IMR-90 (cell line): Measurements from ENCODE around the gene RANBP9. TPM values are rescaled to one million over a fixed set of nuclear protein-coding genes. Genes with fewer than 3 reads are reported as not detected.

Experiments
- ATAC-seq: fragments of 200-7000 bp; cut with Tn5 transposase; 2 replicates; pipeline ENCODE4 v1.9.1; 2020; ENCODE audit warnings: low read depth, mild to moderate bottlenecking, moderate library complexity
- BruUV-seq: library from RNA; stranded (reverse); fragments of 400-500 nt; replicated peaks from 2 replicates; lab custom pipeline; 2021; lab: Mats Ljungman, UMichigan
- CTCF ChIA-PET: fragments of 300-600 bp; formaldehyde crosslinking; extraction: SDS; loops from one replicate; lab custom pipeline; 2021; ENCODE audit warnings: antibody characterized with exemption; lab: Yijun Ruan, JAX
- POLR2A ChIA-PET: fragments of 300-600 bp; sonication (Branson Sonifier 250); formaldehyde crosslinking; loops from one replicate; lab custom pipeline; 2022; ENCODE audit warnings: antibody characterized with exemption; ENCODE audit not compliant: unreplicated experiment; lab: Charles Lee
- DNase-seq: peaks from one replicate; pipeline ENCODE4 v3.0.0; 2013
- H2AFZ ChIP-seq: replicated peaks from 2 replicates; pipeline ENCODE3; 2013; ENCODE audit warnings: low read length, mild to moderate bottlenecking; ENCODE audit not compliant: poor library complexity
- H2AK5ac ChIP-seq: 2 replicates; pipeline ENCODE4 v1.6.1; 2013; ENCODE audit warnings: low read depth, low read length, inconsistent platforms
- H2AK9ac ChIP-seq: replicated peaks from 2 replicates; pipeline ENCODE3; 2013; ENCODE audit warnings: mild to moderate bottlenecking, low read depth, low read length, moderate library complexity; ENCODE audit not compliant: poor library complexity
- H2BK120ac ChIP-seq: 2 replicates; pipeline ENCODE4 v1.6.1; 2013; ENCODE audit warnings: low read depth, low read length, inconsistent platforms
- H2BK15ac ChIP-seq: 3 replicates; pipeline ENCODE4 v1.6.1; 2013; ENCODE audit warnings: low read depth, low read length, inconsistent platforms
- H2BK20ac ChIP-seq: 2 replicates; pipeline ENCODE4 v1.6.1; 2013; ENCODE audit warnings: low read depth, mild to moderate bottlenecking, inconsistent platforms, low read length, moderate library complexity
- H2BK5ac ChIP-seq: 2 replicates; pipeline ENCODE4 v1.6.1; 2013; ENCODE audit warnings: mild to moderate bottlenecking, low read depth, low read length, inconsistent platforms; ENCODE audit not compliant: poor library complexity, severe bottlenecking
- H3K14ac ChIP-seq: replicated peaks from 2 replicates; pipeline ENCODE4 v1.6.1; 2013; ENCODE audit warnings: low read depth, low read length, inconsistent platforms
- H3K18ac ChIP-seq: 2 replicates; pipeline ENCODE4 v1.6.1; 2013; ENCODE audit warnings: low read depth, low read length, control low read depth
- H3K23ac ChIP-seq: 2 replicates; pipeline ENCODE4 v1.6.1; 2013; ENCODE audit warnings: low read depth, low read length, inconsistent platforms
- H3K27ac ChIP-seq: 2 replicates; pipeline ENCODE4 v1.5.1; 2013; ENCODE audit warnings: mild to moderate bottlenecking, control low read depth, low read length; ENCODE audit not compliant: insufficient read depth
- H3K27me3 ChIP-seq: 2 replicates; pipeline ENCODE4 v1.6.1; 2013; ENCODE audit warnings: low read length; ENCODE audit not compliant: control insufficient read depth, insufficient read depth
- H3K36me3 ChIP-seq: 2 replicates; pipeline ENCODE4 v1.6.1; 2013; ENCODE audit warnings: low read length, mixed read lengths; ENCODE audit not compliant: control insufficient read depth, insufficient read depth
- H3K4ac ChIP-seq: 2 replicates; pipeline ENCODE4 v1.6.1; 2013; ENCODE audit warnings: low read depth, low read length, inconsistent platforms
- H3K4me1 ChIP-seq: 2 replicates; pipeline ENCODE4 v1.6.1; 2013; ENCODE audit warnings: low read length, mixed read lengths; ENCODE audit not compliant: control insufficient read depth, insufficient read depth
- H3K4me2 ChIP-seq: 2 replicates; pipeline ENCODE4 v1.6.1; 2013; ENCODE audit warnings: low read depth, mild to moderate bottlenecking, control low read depth, low read length, moderate library complexity
- H3K4me3 ChIP-seq: 2 replicates; pipeline ENCODE4 v1.5.1; 2013; ENCODE audit warnings: low read depth, mild to moderate bottlenecking, control low read depth, low read length, moderate library complexity; ENCODE audit not compliant: insufficient read depth
- H3K56ac ChIP-seq: 2 replicates; pipeline ENCODE4 v1.6.1; 2013; ENCODE audit warnings: low read length, inconsistent platforms; ENCODE audit not compliant: insufficient read depth; ENCODE audit errors: extremely low read depth
- H3K79me1 ChIP-seq, 2 experiments: 2 replicates each; pipeline ENCODE4 v1.6.1; 2013; ENCODE audit warnings: low read length in 2 of 2, inconsistent platforms in 1 of 2, low read depth in 1 of 2
- H3K9ac ChIP-seq: 2 replicates; pipeline ENCODE4 v1.6.1; 2013; ENCODE audit warnings: low read depth, low read length, control low read depth
- H3K9me1 ChIP-seq: 2 replicates; pipeline ENCODE4 v1.6.1; 2013; ENCODE audit warnings: low read length, inconsistent platforms; ENCODE audit not compliant: insufficient read depth
- H3K9me3 ChIP-seq: 2 replicates; pipeline ENCODE4 v1.6.1; 2013; ENCODE audit warnings: low read length; ENCODE audit not compliant: control insufficient read depth, insufficient read depth
- H4K20me1 ChIP-seq: 2 replicates; pipeline ENCODE4 v1.6.1; 2013; ENCODE audit warnings: low read length, inconsistent platforms; ENCODE audit not compliant: insufficient read depth
- H4K5ac ChIP-seq: 2 replicates; pipeline ENCODE4 v1.6.1; 2013; ENCODE audit warnings: mild to moderate bottlenecking, low read depth, low read length, control low read depth
- H4K8ac ChIP-seq, 2 experiments: 2 replicates each; pipeline ENCODE4 v1.6.1; 2013; ENCODE audit warnings: low read depth in 2 of 2, low read length in 2 of 2, control low read depth in 1 of 2, inconsistent platforms in 1 of 2
- H4K91ac ChIP-seq: 2 replicates; pipeline ENCODE4 v1.6.1; 2013; ENCODE audit warnings: low read depth, low read length, inconsistent platforms; ENCODE audit not compliant: insufficient read depth
- CEBPB ChIP-seq: IDR thresholded peaks from 2 replicates; pipeline ENCODE4 v1.6.1; 2012; ENCODE audit warnings: low read depth, low read length, improper control_type of control experiment
- POLR2A ChIP-seq: IDR thresholded peaks from 2 replicates; pipeline ENCODE4 v1.6.1; 2012; ENCODE audit warnings: mild to moderate bottlenecking, low read depth, low read length
- WGBS, 2 experiments: methylation state at CpG; one replicate each; pipeline versions ENCODE4 v1.1.5 to v1.1.7; 2013; ENCODE audit warnings: missing lambda C conversion rate in 2 of 2; ENCODE audit not compliant: insufficient read length in 1 of 2; ENCODE audit errors: extremely low coverage in 2 of 2; 5-methylcytosine and 5-hydroxymethylcytosine counted together
- dilution Hi-C: fragments of 300-500 bp; cut with HindIII; formaldehyde crosslinking; loops from one replicate; pipeline ENCODE4 v1.14.3; 2018; ENCODE audit warnings: low sequenced_read_pairs; ENCODE audit not compliant: unreplicated experiment
- in situ Hi-C: fragments of 300-500 bp; cut with MboI; formaldehyde crosslinking; loops from 3 replicates; pipeline ENCODE4 v1.14.3; 2019; ENCODE audit warnings: low sequenced_read_pairs, inconsistent platforms, mixed read lengths
- intact Hi-C: fragments of 100-400 bp; cut with micrococcal nuclease; formaldehyde crosslinking; loops from 2 replicates; pipeline ENCODE4 v1.10.0; 2022
- polyA plus RNA-seq, 3 experiments: library from polyadenylated mRNA; depleted of rRNA; stranded (reverse); fragments of >200 nt; gene quantifications; 2 replicates each; pipeline ENCODE4 v1.2.3, GENCODE V29; 2012; ENCODE audit warnings: low replicate concordance in 1 of 3
- total RNA-seq: library from RNA; depleted of rRNA; stranded (reverse); fragments of >200 nt; gene quantifications from 2 replicates; pipeline ENCODE4 v1.2.3, GENCODE V29; 2012
- TF ChIP-seq, protein P1 (sequence below): fragments of 150-350 bp; IDR thresholded peaks from 2 replicates; pipeline ENCODE4 v1.6.1; 2016; ENCODE audit warnings: low read depth, mild to moderate bottlenecking, low read length, moderate library complexity, borderline replicate concordance

RANBP9 gene
- total and polyA plus RNA-seq, 2 of the 4 experiments (the other 2 are of a cell fraction) = 17.7 to 27.8 TPM

DNA sequence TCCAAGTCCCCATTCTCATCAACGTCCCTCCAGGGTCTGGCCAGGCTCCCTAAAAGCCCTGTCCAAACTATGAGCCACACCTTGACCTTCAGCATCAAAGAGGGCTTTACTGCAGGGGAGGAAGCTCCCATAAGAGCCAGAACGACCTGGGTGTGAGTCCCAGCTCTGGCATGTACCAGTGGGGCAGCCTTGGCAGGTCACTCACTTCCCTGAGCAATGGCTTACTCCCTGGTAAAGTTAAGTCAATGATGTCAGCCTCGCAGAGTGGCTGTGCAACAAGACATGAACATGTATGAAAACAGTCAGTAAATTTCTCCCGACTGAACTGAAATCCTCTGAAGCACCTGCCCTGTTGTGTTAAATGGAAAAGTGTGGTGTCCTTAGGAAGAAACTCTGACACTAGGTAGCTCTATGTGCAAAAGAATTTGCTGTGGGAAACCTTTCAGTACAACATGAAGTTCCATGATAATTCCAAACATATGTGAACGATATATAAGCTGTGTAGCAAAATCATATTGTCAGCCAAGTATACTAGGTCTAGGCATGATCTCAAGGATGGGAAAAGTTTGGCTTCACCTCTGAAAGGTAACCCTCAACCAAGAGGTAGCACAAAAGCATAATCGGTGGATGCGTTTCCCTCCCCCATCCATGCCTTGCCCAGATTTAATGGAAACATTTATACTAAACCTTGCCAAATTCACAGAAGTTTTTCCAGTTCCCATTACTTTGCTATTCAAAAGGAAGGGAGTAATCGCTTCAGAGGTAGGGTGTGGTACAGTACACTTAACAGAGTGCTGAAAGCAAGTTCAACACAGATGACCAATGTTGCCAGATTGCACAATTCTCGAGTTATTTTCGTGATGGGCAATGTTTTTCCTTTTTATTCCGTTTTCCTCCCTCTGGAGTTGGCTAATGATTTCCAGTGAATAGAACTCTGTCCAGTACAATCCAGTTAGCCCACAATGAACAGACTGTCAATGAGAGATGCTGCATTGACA, 49.0 kb upstream of the RANBP9 start:
- Histone ChIP-seq H3K56ac (no peak overlapping the region), H3K14ac (no peak overlapping the region), H3K79me1 (no peaks in the 10 kb centered on the region), H3K27me3 (peaks cover 2% of the 10 kb centered on the region; the same call in 1 of the 2 replicates), H3K9me1 (0 out of 2 replicates have a peak, but pooled peaks cover 2% of the 10 kb centered on the region), H3K27ac (no peak overlapping the region), H3K4me2 (no peak overlapping the region), H2AK9ac (no peak overlapping the region), H2BK20ac (no peak overlapping the region), H3K23ac (no peak overlapping the region), H3K4me1 (peaks cover 2% of the 10 kb centered on the region; the same call in 1 of the 2 replicates), H2AFZ (no peak overlapping the region), H3K9me3 (no peaks in the 10 kb centered on the region), H3K18ac (no peak overlapping the region), H3K36me3 (no peaks in the 10 kb centered on the region), H3K4ac (no peak overlapping the region), H3K4me3 (no peak overlapping the region), H2AK5ac (0 out of 2 replicates have a peak overlapping the region, but pooled peaks have one; percentile 7), H4K8ac (no peak overlapping the region), H3K9ac (no peak overlapping the region), H2BK120ac (no peak overlapping the region), H4K20me1 (no peaks in the 10 kb centered on the region), H4K91ac (no peak overlapping the region), H4K5ac (no peak overlapping the region), H2BK15ac (peak overlapping the region; percentile 38; the same call in 1 of the 3 replicates), H2BK5ac (no peak overlapping the region)
- BruUV-seq = no TSS peak
- CTCF ChIA-PET = no interaction called here
- in situ Hi-C loops (no loop called here), dilution Hi-C loops (no loop called here), intact Hi-C loops (no loop called here)
- ATAC-seq (no peak; the same call in 1 of the 2 replicates), DNase-seq (peak; percentile 21)
- WGBS, 2 experiments = no CpG with 5 or more reads among the region's 11 CpGs
- POLR2A ChIA-PET = no interaction called here
- peak; percentile 86 for TF ChIP-seq CEBPB
- TF ChIP-seq, protein P1, sequence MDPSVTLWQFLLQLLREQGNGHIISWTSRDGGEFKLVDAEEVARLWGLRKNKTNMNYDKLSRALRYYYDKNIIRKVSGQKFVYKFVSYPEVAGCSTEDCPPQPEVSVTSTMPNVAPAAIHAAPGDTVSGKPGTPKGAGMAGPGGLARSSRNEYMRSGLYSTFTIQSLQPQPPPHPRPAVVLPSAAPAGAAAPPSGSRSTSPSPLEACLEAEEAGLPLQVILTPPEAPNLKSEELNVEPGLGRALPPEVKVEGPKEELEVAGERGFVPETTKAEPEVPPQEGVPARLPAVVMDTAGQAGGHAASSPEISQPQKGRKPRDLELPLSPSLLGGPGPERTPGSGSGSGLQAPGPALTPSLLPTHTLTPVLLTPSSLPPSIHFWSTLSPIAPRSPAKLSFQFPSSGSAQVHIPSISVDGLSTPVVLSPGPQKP = no peak
- no peak for TF ChIP-seq POLR2A
